ENCODE data around the gene CHP2.

GRCh38 chr16:23706439-23706838, 48.4 kb upstream of the CHP2 start:
- TF ChIP-seq CTCF (IDR thresholded peaks at IDR 0.05; ENCODE audit: poor library complexity): no peak
- no peak for TF ChIP-seq EZH2 (IDR thresholded peaks at IDR 0.05; ENCODE audit: borderline replicate concordance)

Data from hepatocyte (in vitro differentiated cells).